ENCODE results near the gene LARGE1.
"Not testable (repeated sequence)": the region's sequence is repeated elsewhere in the genome, so short reads cannot be mapped to it uniquely, and the experiment has no call there.

LARGE1 gene

GRCh38 chr22:33476716-33477115, 443.6 kb downstream of the LARGE1 start:
- DNase-seq (ENCODE audit: low read depth in 2 of 2) = no peak

DNA sequence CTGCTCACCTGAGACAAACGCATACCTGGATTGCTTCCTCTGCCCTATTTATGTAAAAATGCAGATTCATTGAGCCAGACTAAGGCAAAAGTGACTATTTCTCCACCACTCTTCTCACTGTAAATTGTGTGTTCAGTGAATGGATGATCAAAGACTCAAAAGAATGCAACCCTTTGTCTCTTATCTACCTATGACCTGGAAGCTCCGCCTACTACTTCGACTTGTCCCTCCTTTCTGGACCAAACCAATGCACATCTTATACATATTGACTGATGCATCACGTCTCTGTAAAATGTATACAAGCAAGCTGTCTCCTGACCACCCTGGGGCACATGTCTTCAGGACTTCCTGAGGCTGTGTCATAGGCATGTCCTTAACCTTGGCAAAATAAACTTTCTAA, 444.1 kb downstream of the LARGE1 start:
- no peak for DNase-seq (ENCODE audit: low read depth in 2 of 2)

DNA sequence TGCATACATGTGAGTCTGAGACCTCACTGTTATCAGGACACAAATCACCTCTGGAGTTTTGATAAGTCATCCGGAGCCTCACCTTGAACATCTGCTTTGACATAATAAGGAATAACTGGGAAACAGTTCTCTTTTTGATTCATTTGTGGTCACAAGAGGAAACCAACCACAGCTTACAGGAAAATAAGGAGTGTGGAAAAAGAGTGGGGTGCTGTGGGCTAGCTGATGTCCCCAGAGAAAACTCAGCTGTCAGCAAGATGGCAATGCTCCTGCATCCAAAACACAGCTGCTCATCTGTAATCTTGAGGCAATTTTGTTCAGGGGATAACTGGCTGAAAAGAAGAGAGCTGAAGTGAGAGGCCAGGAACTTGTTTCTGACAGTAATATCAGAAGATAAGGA, 445.7 kb downstream of the LARGE1 start:
- DNase-seq (ENCODE audit: low read depth in 2 of 2) = no peak

DNA sequence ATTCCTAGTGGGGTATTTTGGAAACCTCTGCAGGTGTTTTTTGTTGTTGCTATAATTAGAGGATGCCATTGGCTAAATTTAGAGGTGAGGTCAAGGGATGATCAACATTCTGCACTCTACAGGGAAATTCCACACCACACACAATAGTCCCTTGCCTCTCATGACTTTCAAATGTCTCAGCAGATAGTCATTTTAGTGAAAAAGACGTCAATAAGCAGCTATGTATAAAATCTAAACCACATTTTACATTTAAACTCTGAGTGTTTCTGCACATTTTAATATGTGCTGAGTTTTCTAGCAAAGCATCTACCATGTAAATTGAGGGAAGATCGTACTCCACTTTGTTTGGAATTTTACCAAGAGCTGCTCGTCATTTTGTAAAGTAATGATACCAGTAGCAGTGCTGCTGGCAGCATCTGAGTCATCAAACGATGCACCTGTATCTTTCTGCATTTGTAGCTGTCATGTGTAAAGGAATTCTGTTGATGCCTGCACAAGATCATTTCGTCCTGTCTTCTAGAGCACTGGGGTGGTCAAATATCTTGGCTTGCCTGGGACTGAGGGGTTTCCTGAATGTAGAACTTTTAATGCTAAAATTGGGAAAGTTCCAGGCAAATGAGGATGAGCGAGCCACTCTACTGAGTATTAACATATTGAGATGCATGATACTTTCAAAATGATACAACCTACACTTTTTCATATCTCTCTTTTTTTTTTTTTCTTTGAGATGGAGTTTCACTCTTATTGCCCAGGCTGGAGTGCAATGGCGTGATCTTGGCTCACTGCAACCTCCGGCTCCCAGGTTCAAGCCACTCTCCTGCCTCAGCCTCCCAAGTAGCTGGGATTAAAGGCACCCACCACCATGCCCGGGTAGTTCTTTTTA, 447.6 kb downstream of the LARGE1 start:
- DNase-seq (ENCODE audit: low read depth in 2 of 2) = no peak

DNA sequence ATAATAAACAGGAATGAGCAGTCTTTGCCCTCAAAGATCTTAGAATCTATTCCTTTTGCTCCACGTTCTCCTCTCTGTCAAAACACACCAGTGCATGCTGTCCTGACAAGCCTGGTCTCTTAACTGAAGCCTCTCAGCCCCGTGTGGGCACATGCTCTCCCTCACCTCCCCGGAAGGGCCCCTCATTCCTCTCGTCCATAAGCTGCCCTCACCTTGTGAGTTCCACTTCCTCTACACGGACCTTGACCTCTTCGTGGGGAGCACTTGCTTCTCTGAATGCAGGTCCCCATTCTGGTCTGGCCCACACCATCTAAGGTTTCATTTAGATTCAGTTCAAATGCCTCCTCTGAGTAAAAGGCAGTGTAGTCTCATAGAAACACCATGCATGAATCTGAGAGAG, 449.8 kb downstream of the LARGE1 start:
- no peak for DNase-seq (ENCODE audit: low read depth in 2 of 2)

GRCh38 chr22:33467620-33468095, 452.6 kb downstream of the LARGE1 start:
- no peak for DNase-seq (ENCODE audit: low read depth in 2 of 2)

DNA sequence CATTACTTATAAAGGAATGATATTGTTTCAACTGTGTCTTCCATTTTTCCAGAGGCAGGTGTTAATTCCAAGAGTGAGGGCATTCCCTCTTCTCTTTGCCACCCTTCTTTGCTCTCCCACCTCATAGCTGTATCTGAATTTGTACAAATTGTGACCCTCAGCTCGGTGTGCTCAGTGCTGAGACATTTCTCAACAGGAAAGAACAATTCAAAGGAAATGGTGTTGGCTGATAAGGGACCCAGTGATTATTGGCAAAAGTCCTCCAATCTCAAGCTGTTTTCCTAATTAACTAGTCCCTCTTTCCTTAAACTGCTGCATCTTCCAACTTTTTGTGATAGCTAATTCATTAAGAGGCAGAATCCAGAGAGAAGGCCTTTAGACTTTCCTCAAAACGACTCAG, 453.2 kb downstream of the LARGE1 start:
- no peak for DNase-seq (ENCODE audit: low read depth in 2 of 2)

- DNase-seq (ENCODE audit: low read depth in 2 of 2) = no peak
Observed at GRCh38 chr22:33465554-33465953, 454.7 kb downstream of the LARGE1 start.

DNA sequence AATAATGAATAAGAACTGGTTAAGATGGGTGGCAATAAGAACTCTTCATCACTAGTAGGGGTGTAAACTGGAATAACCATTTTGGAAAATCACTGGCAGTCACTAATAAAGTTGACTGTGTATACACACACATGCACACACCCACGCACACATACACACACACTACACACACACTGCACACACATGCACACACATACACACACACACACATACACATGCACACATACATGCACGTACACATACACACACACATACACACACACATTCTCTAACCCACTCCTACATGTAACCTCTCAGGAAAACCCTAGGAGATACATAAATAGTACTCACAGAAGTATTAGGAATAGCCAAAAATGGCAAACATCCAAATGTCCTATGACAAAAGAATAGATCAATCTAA, 455.6 kb downstream of the LARGE1 start:
- DNase-seq (ENCODE audit: low read depth in 2 of 2) = no peak

- no peak for DNase-seq (ENCODE audit: low read depth in 2 of 2)
Observed at GRCh38 chr22:33461698-33462434, 458.4 kb downstream of the LARGE1 start.

DNA sequence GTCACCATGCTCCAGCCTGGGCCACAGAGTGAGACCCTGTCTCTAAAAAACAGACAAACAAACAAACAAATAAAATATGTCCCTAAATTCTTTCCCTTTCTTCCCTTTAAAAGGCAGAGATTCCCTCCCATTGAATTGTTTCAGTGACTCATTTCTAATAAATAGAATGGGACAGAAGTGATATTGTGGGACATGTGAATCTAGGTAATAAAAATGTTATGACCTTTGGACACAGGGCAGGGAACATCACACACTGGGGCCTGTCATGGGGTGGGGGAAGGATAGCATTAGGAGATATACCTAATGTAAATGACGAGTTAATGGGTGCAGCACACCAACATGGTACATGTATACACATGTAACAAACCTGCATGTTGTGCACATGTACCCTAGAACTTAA, 459.0 kb downstream of the LARGE1 start:
- not testable (repeated sequence) for DNase-seq (ENCODE audit: low read depth in 2 of 2)

GRCh38 chr22:33459137-33459536, 461.1 kb downstream of the LARGE1 start:
- DNase-seq (ENCODE audit: low read depth in 2 of 2) = no peak

GRCh38 chr22:33456511-33456910, 463.8 kb downstream of the LARGE1 start:
- DNase-seq (ENCODE audit: low read depth in 2 of 2) = no peak

DNA sequence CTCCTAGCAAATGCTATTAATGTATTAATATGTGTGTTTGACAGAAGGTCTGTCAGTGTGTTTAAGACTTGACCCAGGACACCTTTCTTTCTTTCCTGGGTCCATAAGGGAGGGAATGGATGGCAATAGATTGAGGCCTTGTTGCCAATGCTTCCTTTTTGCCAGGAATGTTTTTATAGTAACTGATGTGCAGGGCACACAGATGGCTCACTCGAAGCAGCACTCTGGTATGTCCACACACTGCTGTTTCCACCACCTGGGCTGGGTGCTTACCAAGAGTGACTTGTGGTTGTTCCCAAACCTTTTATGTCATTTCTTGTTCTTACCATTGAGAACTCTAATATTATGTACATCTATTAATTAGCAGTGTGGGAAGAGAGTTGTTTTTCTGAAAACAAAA, 465.2 kb downstream of the LARGE1 start:
- no peak for DNase-seq (ENCODE audit: low read depth in 2 of 2)

DNA sequence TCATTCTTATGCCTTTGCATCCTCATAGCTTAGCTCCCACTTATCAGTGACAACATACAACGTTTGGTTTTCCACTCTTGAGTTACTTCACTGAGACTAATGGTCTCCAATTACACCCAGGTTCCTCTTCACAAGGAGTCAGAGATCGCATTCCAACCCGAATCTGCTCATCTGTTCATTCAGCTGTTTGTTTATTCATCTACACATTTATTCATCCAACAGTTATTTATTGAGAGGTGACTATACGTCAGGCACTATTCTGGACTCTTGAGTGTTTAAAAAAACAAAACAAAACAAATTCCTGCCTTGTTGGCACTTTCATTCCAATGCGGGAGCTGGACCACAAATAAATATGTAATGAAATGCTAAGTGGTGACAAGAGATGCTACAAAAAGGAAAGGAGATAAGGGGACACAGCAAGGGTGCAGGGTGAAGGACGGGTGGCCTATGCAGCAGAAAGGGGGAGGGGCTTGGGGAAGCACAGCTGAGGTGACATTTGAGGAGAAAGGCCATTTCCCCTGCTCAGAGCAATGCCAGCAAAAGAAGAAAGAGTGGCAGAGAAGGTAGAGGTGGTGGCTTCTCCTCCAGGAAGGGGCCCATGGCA, 468.3 kb downstream of the LARGE1 start:
- no peak for DNase-seq (ENCODE audit: low read depth in 2 of 2)

DNA sequence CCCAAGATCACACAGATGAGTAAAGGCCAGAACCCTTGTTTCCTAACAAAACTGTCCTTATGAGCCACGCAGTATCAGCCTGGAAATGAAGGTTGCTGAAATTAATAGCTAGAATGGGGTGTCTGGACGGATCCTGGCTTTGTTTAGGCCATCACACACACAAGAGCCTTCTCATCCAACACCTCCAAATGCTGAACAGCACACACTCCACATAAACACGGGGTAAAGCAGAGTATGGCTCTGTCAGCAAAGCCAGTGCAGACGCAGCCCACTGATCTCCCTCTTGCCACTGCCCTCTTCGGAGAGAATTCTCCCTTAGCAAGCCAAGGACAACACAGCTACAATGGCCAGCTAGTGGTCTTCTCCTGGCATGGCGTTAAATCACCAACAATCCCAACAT, 469.5 kb downstream of the LARGE1 start:
- DNase-seq (ENCODE audit: low read depth in 2 of 2) = no peak

GRCh38 chr22:33447733-33448132, 472.5 kb downstream of the LARGE1 start:
- DNase-seq (ENCODE audit: low read depth in 2 of 2) = no peak

DNA sequence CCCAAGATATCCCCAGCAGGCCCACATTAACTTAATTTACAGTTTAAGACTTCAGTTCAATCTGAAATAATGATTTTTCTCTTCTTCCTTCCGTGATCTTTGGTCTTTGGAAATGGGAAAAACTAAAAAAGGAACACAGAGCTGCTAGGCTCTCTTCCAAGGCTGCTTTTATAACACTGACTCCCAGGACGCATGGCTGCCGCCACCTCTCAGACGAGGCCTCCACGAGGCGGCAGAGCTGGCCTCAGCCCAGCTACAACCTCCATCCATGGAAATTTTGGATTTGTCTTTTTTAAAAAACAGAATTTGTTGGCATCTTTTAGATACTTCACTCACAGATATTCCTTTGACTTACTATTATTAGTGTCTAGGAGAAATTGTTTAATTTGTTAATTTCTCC, 476.6 kb downstream of the LARGE1 start:
- DNase-seq (ENCODE audit: low read depth in 2 of 2) = no peak

GRCh38 chr22:33440756-33441155, 479.5 kb downstream of the LARGE1 start:
- DNase-seq (ENCODE audit: low read depth in 2 of 2) = no peak

DNA sequence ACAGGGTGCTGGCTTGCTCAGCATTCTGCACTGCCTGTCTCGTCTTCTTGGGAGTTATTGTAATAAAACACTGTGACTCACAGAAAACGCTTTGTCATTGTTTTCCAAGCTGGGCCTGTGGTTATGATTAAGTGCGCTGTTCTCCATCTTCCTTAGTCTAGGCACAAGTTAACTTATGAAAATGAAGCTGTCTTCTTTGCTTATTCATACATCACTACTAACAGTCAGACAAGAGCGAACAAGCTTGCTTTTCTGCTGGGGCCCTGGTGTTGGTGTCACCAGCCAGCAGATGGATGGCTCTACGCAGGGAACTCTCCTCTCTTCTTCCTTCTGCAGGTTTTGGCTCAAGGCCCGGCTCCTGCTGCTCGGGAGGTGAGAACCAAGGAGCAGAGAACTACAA, 482.0 kb downstream of the LARGE1 start:
- DNase-seq (ENCODE audit: low read depth in 2 of 2) = no peak

- no peak for DNase-seq (ENCODE audit: low read depth in 2 of 2)
Observed at GRCh38 chr22:33431300-33431699, 489.0 kb downstream of the LARGE1 start.

DNA sequence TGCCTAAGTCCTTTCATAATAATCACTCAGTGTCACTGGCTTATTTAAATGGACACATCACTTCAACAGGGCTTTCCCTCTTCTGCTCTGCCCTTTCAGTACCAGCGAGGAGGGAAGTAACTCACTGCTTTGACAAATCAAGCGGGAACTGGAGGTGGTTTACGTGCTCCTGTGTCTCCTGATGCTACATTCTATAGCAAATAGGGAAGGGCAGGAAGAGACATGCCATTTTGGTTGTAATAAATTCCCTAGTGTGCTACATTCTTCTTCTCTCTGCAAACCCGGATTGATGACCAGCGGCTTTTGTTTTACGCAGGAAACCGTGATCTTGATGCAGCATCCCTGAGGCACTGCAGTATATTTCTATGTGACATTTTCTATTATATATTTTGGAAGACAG, 491.0 kb downstream of the LARGE1 start:
- DNase-seq (ENCODE audit: low read depth in 2 of 2) = no peak

DNA sequence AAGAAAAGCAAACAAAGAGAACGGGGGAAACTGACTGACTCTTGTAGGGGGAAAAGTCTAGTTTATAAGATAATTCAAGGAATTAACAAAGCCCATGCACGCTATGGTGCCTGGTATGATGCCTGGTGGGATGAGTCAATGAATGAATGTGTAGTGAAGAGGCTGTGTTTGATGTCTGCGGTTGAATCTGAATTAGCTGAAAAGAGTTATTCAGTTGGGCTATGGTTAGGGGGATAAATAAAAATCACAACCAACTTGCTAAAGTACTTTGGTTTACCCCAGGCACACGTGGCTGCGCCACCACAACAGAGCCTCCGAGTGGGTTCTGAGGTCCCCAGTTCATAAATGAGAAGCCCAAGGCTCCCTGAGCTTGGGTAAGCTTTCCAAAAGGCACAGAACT, 492.8 kb downstream of the LARGE1 start:
- DNase-seq (ENCODE audit: low read depth in 2 of 2) = no peak
